Nephron (organoid): ENCODE results near the gene CASS4.

Experiments used
- H3K27ac Mint-ChIP-seq, 3 experiments: 2 replicates each; pipeline ENCODE4 v1.8.0; 2020; ENCODE audit warnings: mixed read lengths in 3 of 3, mild to moderate bottlenecking in 2 of 3, moderate library complexity in 1 of 3
- H3K27me3 Mint-ChIP-seq: 2 replicates; pipeline ENCODE4 v1.8.0; 2021; ENCODE audit warnings: low read depth, mild to moderate bottlenecking, moderate library complexity, mixed read lengths
- H3K36me3 Mint-ChIP-seq: 2 replicates; pipeline ENCODE4 v1.8.0; 2020; ENCODE audit warnings: low read depth, mixed read lengths
- H3K4me1 Mint-ChIP-seq: 2 replicates; pipeline ENCODE4 v1.8.0; 2020; ENCODE audit warnings: mixed read lengths
- H3K4me3 Mint-ChIP-seq, 3 experiments: 2 replicates each; pipeline ENCODE4 v1.8.0; 2020; ENCODE audit warnings: mild to moderate bottlenecking in 3 of 3, mixed read lengths in 3 of 3, moderate library complexity in 2 of 3
- H3K9me3 Mint-ChIP-seq: 2 replicates; pipeline ENCODE4 v1.8.0; 2020; ENCODE audit warnings: mixed read lengths
- CTCF ChIP-seq, 3 experiments: fragments of 200-600 bp; sonication (generic); IDR thresholded peaks; one replicate each; pipeline ENCODE4 v1.5.0; 2021; ENCODE audit warnings: antibody characterized with exemption in 3 of 3; ENCODE audit not compliant: unreplicated experiment in 3 of 3

The CASS4 gene

GRCh38 chr20:56487216-56487615 lies 75.2 kb downstream of the CASS4 start:
- H3K27me3 Mint-ChIP-seq: no peaks in the 10 kb centered on the region
- no peak overlapping the region for H3K4me3 Mint-ChIP-seq
- H3K4me1 Mint-ChIP-seq: no peaks in the 10 kb centered on the region
- H3K36me3 Mint-ChIP-seq: peaks cover 75% of the 10 kb centered on the region
- TF ChIP-seq CTCF (IDR thresholded peaks at IDR 0.05; ENCODE audit: unreplicated experiment in 3 of 3): no peak
- no peaks in the 10 kb centered on the region for H3K9me3 Mint-ChIP-seq
- no peak overlapping the region for H3K27ac Mint-ChIP-seq

GRCh38 chr20:56488566-56488965 lies 76.5 kb downstream of the CASS4 start:
- Mint-ChIP-seq H3K27ac (no peak overlapping the region), H3K27me3 (no peaks in the 10 kb centered on the region), H3K4me1 (no peaks in the 10 kb centered on the region), H3K36me3 (peaks cover 72% of the 10 kb centered on the region), H3K9me3 (no peaks in the 10 kb centered on the region), H3K4me3 (no peak overlapping the region)
- TF ChIP-seq CTCF (IDR thresholded peaks at IDR 0.05; ENCODE audit: unreplicated experiment in 3 of 3): no peak

- Mint-ChIP-seq H3K4me3 (no peak overlapping the region), H3K27me3 (no peaks in the 10 kb centered on the region), H3K9me3 (peaks cover 3% of the 10 kb centered on the region), H3K27ac (no peak overlapping the region), H3K4me1 (peaks cover 3% of the 10 kb centered on the region), H3K36me3 (peaks cover 24% of the 10 kb centered on the region)
- no peak for TF ChIP-seq CTCF (IDR thresholded peaks at IDR 0.05; ENCODE audit: unreplicated experiment in 3 of 3)
Observed at GRCh38 chr20:56501116-56501515, 89.1 kb downstream of the CASS4 start.

GRCh38 chr20:56503916-56504315 lies 91.9 kb downstream of the CASS4 start:
- Mint-ChIP-seq H3K27me3 (no peaks in the 10 kb centered on the region), H3K4me3 (no peak overlapping the region), H3K27ac (no peak overlapping the region), H3K36me3 (peaks cover 11% of the 10 kb centered on the region), H3K4me1 (peaks cover 6% of the 10 kb centered on the region), H3K9me3 (no peaks in the 10 kb centered on the region)
- TF ChIP-seq CTCF (IDR thresholded peaks at IDR 0.05; ENCODE audit: unreplicated experiment in 3 of 3): no peak

GRCh38 chr20:56504373-56505005 lies 92.4 kb downstream of the CASS4 start:
- H3K4me3 Mint-ChIP-seq: no peak overlapping the region
- H3K27me3 Mint-ChIP-seq: no peaks in the 10 kb centered on the region
- peaks cover 6% of the 10 kb centered on the region for H3K4me1 Mint-ChIP-seq
- no peaks in the 10 kb centered on the region for H3K9me3 Mint-ChIP-seq
- H3K27ac Mint-ChIP-seq: no peak overlapping the region
- peaks cover 11% of the 10 kb centered on the region for H3K36me3 Mint-ChIP-seq
- TF ChIP-seq CTCF (IDR thresholded peaks at IDR 0.05; ENCODE audit: unreplicated experiment in 3 of 3): peak in 2 of 3 experiments; percentile 18 to 45

GRCh38 chr20:56506103-56506502 lies 94.0 kb downstream of the CASS4 start:
- Mint-ChIP-seq H3K36me3 (peaks cover 11% of the 10 kb centered on the region), H3K4me1 (peaks cover 6% of the 10 kb centered on the region), H3K9me3 (no peaks in the 10 kb centered on the region), H3K27me3 (no peaks in the 10 kb centered on the region), H3K27ac (peak overlapping the region in 1 of 3 experiments; percentile 28), H3K4me3 (no peak overlapping the region)
- no peak for TF ChIP-seq CTCF (IDR thresholded peaks at IDR 0.05; ENCODE audit: unreplicated experiment in 3 of 3)
